SK-N-MC (cell line): ENCODE data around the gene ITGA1.

Source experiments
- EZH2 ChIP-seq: fragments of 200-600 bp; sonication (generic); IDR thresholded peaks from one replicate; pipeline ENCODE4 v1.6.1; 2017; ENCODE audit warnings: antibody characterized with exemption
- POLR2AphosphoS5 ChIP-seq: IDR thresholded peaks from 2 replicates; pipeline ENCODE4 v1.6.1; 2012; ENCODE audit warnings: mild to moderate bottlenecking, low read depth, low read length, borderline replicate concordance

DNA sequence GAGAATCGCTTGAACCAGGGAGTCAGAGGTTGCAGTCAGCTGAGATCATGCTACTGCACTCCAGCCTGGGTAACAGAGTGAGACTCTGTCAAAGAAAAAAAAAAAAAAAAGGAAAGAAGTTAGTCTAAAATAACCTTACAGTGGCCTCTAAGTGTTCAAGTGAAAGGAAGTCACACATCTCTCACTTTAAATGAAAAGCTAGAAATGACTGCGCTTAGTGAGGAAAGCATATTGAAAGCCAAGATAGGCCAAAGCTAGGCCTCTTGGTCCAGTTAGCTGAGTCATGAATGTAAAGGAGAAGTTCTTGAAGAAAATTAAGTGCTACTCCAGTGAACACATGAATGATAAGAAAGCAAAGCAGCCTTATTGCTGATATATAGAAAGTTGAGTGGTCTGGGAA is 38.1 kb downstream of the ITGA1 start:
- no peak for TF ChIP-seq EZH2
- no peak for TF ChIP-seq POLR2AphosphoS5
